ENCODE measurements around the gene LIMK1. TPM values are rescaled to one million over a fixed set of nuclear protein-coding genes. Genes with fewer than 3 reads are reported as not detected.
A peak's percentile ranks its signal among the peaks of the same experiment; 100 is the strongest.

LIMK1 gene
- total RNA-seq, 1 donor from 2014 or later = 65.1 TPM

DNA sequence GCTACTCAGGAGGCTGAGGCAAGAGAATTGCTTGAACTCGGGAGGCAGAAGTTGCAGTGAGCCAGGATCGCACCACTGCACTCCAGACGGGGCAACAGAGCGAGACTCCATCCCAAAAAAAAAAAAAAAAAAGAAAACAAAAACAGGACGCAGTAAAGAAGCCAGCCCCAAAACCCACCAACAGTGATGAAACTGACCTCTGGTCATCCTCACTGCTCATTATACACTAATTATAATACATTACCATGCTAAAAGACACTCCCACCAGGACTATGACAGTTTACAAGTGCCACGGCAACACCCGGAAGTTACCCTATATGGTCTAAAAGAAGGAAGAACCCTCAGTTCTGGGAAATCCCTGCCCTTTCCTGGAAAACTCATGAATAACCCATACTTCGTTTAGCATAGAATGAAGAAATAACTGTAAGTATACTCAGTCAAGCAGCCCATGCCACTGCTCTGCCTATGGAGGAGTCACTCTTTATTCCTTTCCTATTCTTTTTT is 50.6 kb downstream of the LIMK1 start:
- no peak for DNase-seq (ENCODE audit: low spot score, unreplicated experiment)
- no peak overlapping the region for H3K27ac Mint-ChIP-seq
- no peak overlapping the region for H3K4me3 Mint-ChIP-seq (ENCODE audit: low read depth)
- H3K36me3 Mint-ChIP-seq (ENCODE audit: insufficient read depth) = no peaks in the 10 kb centered on the region
- no peaks in the 10 kb centered on the region for H3K9me3 Mint-ChIP-seq (ENCODE audit: low read depth)
- H3K27me3 Mint-ChIP-seq = peaks cover 9% of the 10 kb centered on the region
- TF ChIP-seq, protein P1, sequence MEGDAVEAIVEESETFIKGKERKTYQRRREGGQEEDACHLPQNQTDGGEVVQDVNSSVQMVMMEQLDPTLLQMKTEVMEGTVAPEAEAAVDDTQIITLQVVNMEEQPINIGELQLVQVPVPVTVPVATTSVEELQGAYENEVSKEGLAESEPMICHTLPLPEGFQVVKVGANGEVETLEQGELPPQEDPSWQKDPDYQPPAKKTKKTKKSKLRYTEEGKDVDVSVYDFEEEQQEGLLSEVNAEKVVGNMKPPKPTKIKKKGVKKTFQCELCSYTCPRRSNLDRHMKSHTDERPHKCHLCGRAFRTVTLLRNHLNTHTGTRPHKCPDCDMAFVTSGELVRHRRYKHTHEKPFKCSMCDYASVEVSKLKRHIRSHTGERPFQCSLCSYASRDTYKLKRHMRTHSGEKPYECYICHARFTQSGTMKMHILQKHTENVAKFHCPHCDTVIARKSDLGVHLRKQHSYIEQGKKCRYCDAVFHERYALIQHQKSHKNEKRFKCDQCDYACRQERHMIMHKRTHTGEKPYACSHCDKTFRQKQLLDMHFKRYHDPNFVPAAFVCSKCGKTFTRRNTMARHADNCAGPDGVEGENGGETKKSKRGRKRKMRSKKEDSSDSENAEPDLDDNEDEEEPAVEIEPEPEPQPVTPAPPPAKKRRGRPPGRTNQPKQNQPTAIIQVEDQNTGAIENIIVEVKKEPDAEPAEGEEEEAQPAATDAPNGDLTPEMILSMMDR (IDR thresholded peaks at IDR 0.05; ENCODE audit: unreplicated experiment) = no peak
- H3K4me1 Mint-ChIP-seq (ENCODE audit: low read depth) = peaks cover 3% of the 10 kb centered on the region

DNA sequence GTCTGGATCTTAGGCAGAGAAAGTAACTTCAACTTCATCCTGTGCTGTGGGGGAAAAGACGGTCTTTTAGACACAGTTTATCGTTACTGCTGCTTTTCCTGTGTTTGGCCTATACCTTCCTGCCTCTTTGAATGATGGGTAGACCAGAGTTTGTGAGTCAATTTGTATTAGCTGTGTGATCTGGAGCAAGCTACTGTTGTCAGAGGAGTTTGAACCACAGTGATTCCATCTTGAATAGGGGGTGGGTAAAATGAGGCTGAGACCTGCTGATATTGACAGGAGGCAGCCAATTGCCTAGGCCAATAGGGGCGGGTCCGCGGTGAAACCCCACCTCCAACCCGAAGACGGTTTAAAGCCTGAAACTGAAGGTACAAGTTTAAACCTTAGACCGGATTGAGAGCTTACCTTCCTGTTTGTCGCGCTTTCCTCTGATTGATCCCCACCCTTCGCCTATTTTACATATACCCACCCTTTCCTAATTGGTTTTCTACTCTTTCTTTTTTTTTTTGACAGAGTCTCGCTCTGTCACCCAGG is 54.8 kb downstream of the LIMK1 start:
- DNase-seq (ENCODE audit: low spot score, unreplicated experiment) = no peak
- Mint-ChIP-seq H3K4me3 (ENCODE audit: low read depth) (no peak overlapping the region), H3K36me3 (ENCODE audit: insufficient read depth) (no peaks in the 10 kb centered on the region), H3K9me3 (ENCODE audit: low read depth) (no peaks in the 10 kb centered on the region), H3K4me1 (ENCODE audit: low read depth) (peaks cover 3% of the 10 kb centered on the region), H3K27me3 (peaks cover 12% of the 10 kb centered on the region), H3K27ac (peak overlapping the region; percentile 37)
- TF ChIP-seq, protein P1 (IDR thresholded peaks at IDR 0.05; ENCODE audit: unreplicated experiment) = no peak

DNA sequence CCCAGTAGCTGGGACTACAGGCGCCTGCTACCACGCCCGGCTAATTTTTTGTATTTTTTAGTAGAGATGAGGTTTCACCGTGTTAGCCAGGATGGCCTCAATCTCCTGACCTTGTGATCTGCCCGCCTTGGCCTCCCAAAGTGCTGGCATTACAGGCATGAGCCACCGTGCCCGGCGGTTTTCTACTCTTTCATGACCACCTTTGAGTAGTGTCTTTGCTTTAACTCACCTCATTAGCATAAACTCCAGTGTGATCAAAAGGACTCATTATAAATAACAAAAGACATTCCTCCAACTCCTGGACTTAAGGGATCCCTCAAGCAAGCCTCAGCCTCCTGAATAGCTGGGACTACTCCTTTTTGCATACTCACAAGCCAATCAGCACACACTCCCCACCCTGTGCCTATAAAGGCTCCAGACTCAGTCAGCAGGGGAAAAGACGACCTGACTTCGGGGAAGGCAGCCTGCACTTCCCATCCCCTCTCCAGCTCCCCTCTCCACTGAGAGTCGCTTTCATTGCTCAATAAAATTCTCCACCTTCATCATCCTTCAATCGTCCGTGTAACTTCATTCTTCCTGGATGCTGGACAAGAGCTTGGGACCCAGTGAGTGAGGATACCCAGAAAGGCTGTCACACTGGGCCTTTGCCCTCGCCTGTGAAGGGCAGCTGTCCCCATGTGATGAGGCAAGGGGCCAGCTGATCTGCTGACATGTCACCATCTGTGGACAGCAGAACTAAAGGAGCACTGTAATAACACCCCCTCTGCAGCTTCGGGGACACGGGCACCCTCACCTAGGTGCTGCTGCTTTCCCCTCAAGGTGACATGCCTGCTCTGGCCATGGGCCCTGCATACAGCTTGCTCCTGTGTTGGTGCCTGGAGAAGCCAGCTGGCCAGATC is 55.6 kb downstream of the LIMK1 start:
- Mint-ChIP-seq H3K27ac (peak overlapping the region; percentile 37), H3K4me1 (ENCODE audit: low read depth) (peaks cover 3% of the 10 kb centered on the region), H3K4me3 (ENCODE audit: low read depth) (no peak overlapping the region), H3K36me3 (ENCODE audit: insufficient read depth) (no peaks in the 10 kb centered on the region), H3K27me3 (peaks cover 12% of the 10 kb centered on the region), H3K9me3 (ENCODE audit: low read depth) (no peaks in the 10 kb centered on the region)
- TF ChIP-seq, protein P1 (IDR thresholded peaks at IDR 0.05; ENCODE audit: unreplicated experiment) = no peak
- DNase-seq (ENCODE audit: low spot score, unreplicated experiment) = no peak

DNA sequence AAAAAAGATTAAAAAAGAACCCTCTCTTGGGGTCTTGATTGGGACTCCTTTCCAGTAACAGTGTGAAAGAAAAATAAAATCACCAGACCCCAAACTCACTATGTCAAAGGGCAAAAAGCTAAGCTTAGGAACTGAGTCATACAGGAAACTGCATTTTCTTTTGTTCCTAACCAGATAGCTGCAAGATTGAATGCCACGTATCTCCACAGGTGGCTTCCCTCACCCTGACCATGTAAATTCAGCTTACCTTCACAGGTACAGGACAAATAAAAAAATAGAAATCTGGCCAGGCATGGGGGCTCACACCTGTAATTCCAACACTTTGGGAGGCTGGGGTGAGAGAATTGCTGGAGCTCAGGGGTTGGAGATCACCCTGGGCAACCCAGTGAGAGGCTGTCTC is 58.1 kb downstream of the LIMK1 start:
- TF ChIP-seq, protein P1 (IDR thresholded peaks at IDR 0.05; ENCODE audit: unreplicated experiment) = no peak
- no peak overlapping the region for H3K4me3 Mint-ChIP-seq (ENCODE audit: low read depth)
- DNase-seq (ENCODE audit: low spot score, unreplicated experiment) = no peak
- no peaks in the 10 kb centered on the region for H3K9me3 Mint-ChIP-seq (ENCODE audit: low read depth)
- no peak overlapping the region for H3K27ac Mint-ChIP-seq
- peaks cover 3% of the 10 kb centered on the region for H3K4me1 Mint-ChIP-seq (ENCODE audit: low read depth)
- peaks cover 12% of the 10 kb centered on the region for H3K27me3 Mint-ChIP-seq
- no peaks in the 10 kb centered on the region for H3K36me3 Mint-ChIP-seq (ENCODE audit: insufficient read depth)

DNA sequence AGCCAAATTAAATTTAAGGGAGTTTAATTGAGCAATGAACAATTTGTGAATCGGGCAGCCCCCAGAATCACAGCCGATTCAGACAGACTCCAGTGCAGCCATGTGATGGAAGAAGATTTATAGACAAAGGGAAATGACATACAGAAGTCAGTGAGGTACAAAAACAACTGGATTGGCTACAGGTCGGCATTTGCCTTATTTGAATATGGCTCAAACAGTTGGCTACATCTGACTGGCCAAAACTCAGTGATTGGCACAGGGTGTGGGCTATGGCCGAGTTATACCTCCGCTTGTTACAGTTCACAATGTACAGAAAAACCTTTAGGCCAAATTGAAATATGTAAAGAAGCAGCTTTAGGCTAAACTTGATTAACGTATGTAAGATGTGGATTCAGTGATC is 59.8 kb downstream of the LIMK1 start:
- Mint-ChIP-seq H3K4me1 (ENCODE audit: low read depth) (peaks cover 1% of the 10 kb centered on the region), H3K27me3 (peaks cover 9% of the 10 kb centered on the region), H3K9me3 (ENCODE audit: low read depth) (no peaks in the 10 kb centered on the region), H3K4me3 (ENCODE audit: low read depth) (no peak overlapping the region), H3K36me3 (ENCODE audit: insufficient read depth) (no peaks in the 10 kb centered on the region), H3K27ac (no peak overlapping the region)
- no peak for DNase-seq (ENCODE audit: low spot score, unreplicated experiment)
- TF ChIP-seq, protein P1 (IDR thresholded peaks at IDR 0.05; ENCODE audit: unreplicated experiment) = no peak

Data from progenitor cell of endocrine pancreas (in vitro differentiated cells).